HG03354 (cell line): ENCODE results near the gene KIF26A.

Experiments
- ATAC-seq: cut with Tn5 transposase; IDR thresholded peaks from one replicate; pipeline ENCODE4 v1.9.1; 2021; ENCODE audit warnings: mild to moderate bottlenecking; ENCODE audit not compliant: unreplicated experiment, poor library complexity, severe bottlenecking

KIF26A gene

DNA sequence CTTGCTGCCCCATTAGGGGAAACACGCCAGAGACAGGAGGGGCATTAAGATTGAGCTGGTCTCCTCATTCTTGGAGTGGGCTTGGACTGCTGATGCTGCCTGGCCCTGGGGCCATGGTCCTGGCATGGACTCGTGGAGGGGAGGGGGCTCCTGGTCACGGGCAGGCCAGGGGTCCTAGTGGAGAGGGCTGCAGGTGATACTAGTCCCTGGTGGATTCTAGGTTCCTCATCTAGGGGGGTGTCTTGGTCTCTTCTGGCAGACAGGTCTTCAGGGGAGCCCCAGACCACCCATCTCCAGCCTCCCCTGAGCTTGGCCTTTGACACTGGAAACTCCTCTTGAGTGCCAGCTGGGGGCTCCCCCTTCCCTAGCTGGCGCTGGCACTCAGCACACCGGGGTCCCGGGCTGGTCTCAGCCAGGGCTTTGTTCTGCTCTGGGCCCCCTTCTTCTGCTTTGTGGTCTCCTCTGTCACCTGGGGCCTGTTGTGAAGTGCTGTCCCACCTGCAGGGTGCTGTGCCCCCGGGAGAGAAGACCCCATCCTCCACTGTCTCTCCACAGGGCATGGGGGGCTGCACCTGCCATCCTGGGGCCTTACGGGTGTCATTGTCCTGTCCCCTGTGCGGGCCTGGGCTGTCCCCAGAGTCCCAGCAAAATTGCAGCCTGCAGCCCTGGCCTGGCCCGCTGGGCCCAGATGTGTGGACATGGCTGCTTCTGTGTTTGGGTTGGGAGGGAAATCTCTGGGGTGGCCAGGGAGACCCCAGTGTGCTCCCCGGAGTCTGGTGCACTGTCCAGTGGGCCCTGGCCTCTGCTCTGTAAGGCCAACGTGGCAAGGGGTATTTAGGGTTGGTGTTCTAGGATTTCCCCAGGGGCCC, 2.3 kb downstream of the KIF26A start:
- ATAC-seq: no peak

DNA sequence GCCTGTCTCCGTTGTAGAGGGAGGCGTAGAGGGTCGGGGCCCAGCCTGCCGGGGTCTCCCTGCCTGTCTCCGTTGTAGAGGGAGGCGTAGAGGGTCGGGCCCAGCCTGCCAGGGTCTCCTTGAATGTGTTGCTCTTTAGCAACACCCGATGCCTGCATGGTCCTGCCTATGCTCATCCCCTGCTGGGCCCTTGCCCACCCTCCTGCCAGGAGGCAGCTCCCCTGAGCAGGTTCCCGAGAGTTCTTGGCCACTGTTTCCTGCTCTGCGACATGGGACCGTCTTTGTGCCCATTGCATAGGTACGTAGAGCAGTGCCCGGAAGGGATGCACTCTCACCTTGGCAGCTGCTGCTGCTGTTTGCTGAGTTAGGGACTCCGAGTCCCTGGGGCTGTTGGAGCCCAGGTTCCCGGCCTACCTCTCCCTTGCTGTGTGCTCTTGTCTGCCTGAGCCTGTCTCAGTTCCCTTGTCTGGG, 3.3 kb downstream of the KIF26A start:
- no peak for ATAC-seq

DNA sequence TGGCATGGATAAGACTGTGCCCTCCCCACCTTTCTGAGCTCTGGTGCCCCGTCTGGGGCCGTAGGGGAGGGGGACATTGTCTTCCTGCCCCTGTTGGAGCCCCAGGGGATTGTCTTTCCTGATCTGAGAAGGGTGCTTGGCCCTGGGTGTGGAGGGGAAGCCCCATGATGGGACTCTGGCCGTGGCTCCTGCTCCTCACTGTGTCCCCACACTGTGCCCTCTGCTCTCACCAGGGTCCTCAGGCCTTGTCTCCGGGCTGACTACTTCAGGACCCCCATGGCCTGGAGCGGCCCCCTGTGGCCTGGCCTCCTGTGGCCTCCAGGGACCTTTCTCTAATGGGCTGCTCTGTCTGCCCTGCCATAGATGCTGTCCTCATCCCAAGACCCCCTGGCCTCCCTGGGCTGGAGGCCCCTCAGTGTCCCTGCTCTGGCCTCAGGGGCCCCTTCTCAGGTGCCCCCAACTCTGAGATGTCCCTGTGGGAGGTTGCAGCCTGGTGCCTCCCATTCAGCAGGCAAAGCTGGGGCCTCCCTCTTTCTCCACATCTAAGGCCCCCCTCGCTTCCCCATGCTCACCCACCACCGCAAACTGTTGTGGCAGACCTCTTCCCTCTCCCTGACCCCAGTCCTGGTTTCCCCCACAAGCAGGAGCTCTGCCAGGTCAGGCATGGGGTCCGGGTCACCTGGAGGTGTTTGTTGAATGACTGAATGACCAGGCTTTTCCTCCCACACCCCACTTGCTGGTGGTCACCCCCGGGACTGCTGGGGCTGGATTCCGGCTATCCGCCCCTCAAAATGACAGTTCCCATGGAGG, 4.0 kb downstream of the KIF26A start:
- ATAC-seq: no peak

DNA sequence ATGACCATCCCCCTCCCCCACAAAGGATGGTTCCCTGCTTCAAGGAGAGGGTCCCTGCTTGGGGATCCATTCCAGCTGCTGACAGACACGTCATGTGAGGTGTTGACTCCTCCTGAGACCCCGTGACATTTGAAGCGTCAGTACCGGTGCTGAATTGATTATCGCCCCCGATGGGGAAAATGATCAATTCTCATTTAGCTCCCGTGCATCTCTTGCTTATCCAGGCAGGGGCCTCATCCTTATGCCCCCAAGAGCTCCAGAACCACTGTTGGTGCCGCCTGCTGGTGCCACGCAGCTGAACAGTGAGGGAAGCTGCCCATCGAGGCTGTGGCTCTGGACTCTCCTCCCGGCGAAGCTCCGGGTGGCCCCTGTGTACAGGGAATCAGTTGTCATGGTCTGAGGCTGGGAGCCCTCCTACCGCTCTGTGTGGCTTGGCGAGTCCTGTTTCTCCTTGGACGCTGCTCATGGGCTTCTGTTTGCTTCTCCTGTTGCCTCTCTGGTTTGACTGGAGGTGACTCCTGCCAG, 4.6 kb downstream of the KIF26A start:
- no peak for ATAC-seq

DNA sequence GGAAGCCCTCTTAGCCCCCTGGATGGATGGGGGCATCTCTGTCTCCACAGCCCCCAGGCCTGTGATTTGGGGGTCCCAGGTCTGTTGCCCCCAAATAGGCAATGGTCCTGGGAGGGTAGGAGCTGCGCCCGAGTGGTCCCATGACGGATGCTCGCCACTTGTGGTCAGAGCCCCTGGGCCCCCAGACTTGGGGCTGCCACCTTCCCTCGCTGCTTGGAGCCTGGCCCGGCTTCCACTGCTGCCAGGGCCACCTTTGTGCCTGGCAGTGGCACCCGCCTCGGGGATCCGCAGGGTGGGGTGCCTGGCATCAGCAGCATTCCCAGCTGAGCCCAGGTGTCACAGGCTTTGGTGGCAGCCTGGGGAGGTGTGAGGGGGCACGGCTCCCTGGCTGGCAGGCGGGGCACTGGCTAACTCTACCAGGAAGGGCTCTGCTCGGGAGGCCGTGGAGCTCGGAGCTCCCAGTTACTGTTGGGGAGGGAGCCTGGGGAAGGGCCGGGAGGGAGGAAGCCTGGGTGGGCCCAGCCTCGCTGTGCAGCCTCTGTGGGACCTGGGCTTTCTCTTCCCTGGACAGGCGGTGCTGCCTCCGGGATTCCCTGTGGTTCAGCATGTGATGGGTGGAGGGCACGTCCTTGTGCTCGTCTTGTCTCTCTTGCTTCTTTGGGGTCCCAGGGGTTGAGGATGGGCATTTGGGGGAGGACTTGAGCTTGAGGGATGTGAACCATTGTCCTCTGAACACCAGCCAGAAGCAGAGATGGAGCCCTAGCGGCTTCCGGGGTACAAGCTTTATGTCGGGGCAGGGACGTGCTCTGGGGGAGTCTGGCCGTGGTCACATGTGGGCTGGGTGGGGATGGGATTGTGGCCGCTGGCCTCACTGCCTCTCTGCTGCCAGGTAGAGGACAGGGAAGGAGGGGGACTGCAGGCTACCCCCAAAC, 5.4 kb downstream of the KIF26A start:
- ATAC-seq: no peak

DNA sequence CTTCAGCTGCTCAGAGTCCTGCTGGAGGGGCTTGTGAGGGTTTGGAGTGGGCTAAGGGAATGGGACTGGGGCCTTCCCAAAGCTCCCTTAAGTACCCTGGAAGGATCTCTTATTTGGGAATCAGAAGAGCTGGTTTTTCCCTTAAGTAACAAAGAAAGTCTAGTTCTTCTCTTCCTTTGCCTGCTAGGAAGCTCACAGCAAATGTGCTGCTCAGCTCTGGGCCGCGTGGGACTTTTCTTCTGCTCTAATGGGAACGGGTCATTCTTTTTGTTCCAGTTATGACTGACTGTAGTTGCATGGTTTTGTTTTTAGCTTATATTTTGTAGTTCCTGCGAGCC, 6.0 kb downstream of the KIF26A start:
- no peak for ATAC-seq

DNA sequence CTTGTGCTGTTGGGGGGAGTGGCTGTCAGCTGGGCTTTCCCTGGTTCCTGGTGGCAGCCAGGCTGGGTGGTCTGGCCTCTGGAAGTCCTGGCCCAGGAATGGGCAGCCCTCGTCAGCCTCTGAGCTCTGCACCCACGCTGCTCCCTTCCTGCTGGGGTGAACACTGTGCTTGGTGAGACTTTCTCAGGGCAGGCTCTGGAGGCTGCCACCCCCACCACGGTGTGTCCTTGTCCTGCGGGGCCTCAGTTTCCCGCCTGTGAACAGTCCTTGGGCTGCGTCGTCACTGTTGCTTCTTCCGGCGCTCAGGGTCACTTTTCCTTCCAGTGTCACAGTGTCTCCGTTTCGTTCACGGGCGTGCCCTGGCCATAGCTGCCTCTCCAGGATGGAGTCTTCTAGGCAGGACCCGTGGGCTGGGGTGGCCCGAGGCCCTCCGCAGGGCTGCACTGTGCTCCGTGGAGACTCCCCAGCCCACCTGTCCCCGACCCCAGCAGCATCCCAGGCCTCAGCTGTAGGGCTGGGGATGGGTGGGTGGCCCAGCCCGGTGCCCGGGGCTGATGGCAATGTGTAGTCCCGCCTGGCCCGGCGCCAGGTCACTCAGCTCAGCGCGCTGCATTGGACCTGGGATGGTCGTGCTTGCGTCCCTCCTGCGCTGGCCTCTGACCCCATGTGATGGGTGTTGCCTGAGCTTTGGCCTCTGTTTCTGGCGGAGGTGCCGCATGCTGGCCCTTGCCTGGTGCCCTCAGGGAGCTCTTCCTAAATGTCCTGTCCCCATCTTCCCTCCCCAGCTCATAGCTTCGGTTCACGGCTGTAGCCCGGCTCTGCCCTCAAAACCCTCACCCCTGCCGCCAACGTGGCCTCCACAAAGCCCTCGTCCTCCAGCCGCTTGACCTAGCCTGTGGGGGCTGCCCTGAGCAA, 6.8 kb downstream of the KIF26A start:
- no peak for ATAC-seq

DNA sequence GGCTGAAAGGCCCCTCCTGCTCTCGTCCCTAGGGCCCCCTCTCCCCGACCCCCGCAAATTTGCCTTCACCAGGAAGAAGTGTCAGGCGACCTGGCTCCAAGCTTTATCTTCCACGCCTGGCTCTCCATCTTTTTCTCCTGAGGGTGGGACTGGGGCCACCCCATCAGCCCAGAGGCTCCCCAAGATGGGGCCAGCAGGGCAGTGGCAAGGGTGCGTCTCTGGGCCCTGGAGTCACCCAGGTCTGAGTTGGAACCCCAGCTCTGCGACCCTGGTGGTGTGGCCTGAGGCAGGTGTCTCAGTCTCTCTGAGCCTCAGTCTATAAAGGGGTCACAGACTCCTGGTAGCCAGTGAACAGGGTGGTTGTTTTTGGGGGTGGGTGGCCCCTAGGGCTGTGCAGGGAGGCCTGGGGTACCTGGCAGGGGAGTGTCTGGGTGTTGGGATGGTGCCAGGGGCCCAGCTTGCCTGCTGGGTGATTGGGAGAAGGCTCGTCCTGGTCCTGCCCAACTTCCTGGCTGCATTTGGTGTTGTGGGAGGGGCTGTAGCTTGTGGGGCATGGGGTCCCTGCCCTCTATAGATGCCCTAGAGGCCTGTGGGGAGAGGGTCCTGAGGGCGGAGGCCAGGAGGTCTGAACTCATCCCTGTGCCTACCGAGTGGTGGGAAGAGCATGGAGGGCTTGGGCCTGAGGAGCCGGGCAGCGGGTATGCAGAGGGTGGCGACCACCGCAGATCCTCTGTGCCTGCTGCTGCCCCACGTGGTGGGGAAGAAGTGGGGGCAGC, 7.6 kb downstream of the KIF26A start:
- ATAC-seq: no peak

DNA sequence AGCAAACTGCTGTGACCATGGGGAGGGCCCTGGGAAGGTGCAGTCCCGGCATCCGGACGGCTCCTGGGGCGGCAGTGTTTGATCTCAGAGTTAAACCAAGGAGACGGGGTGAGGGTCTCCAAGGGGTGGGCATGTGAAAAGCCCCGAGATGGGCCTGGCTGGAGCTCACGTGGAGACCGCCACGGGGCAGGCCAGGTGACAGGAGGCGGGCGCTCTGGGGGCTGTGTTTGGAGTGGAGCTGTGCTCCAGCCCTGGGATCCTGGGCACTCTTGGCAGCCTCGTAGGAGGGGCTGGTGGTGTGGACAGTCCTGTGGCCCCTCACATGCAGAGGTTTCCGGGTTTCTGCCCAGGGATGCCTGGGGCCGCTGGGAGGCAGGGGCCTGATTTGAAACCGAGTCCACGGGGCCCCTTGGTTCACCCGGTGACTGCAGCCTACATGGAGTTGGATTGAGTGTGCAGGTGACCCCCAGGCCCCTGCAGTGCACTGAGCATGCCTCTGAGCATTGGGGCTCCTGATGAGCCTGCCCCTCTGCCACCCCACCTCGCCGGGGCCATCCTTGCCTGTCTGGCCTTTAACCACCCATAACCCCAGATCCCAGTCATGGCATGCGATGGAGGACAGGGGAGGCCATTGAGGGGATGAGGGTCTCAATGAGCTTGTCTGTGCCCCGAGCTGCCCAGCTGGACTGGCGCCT, 8.4 kb downstream of the KIF26A start:
- ATAC-seq: no peak

DNA sequence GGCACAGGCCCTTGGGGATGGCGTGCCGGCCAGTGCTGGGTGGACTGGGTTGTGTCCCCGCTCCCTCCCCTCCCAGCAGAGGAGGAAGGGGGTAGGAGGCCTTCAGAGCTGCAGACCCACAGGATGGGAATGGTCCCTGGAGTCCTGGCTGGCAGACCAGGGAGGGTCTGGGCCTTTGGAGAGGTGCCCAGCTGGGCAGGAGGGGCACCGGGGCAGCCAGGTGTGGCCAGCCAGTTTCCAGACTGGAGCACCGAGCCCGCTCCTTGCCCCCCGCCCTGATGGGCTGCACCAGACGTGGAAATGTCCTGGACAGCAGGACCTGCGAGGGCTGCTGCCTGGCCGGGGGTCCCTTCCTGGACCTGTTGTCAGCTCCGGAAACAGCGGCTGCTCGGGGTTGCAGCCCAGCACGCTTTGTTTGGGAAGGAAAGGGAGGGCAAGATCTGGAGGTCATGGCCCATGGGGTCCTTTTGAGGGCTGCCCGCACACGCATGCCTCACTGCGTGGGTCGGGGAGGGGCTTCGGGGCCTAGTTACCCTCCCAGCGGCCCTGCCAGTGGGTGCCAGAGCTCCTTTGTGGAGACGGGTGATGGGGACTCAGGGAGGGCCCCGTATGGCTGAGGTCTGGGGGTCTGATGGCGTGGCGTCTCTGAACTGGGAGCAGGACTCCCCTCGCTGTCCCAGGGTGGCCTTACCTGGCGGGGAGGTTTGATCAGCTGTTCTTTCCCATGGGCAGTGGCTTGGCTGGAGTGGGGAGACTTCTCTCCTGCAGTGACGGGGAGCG, 9.1 kb downstream of the KIF26A start:
- ATAC-seq: no peak

DNA sequence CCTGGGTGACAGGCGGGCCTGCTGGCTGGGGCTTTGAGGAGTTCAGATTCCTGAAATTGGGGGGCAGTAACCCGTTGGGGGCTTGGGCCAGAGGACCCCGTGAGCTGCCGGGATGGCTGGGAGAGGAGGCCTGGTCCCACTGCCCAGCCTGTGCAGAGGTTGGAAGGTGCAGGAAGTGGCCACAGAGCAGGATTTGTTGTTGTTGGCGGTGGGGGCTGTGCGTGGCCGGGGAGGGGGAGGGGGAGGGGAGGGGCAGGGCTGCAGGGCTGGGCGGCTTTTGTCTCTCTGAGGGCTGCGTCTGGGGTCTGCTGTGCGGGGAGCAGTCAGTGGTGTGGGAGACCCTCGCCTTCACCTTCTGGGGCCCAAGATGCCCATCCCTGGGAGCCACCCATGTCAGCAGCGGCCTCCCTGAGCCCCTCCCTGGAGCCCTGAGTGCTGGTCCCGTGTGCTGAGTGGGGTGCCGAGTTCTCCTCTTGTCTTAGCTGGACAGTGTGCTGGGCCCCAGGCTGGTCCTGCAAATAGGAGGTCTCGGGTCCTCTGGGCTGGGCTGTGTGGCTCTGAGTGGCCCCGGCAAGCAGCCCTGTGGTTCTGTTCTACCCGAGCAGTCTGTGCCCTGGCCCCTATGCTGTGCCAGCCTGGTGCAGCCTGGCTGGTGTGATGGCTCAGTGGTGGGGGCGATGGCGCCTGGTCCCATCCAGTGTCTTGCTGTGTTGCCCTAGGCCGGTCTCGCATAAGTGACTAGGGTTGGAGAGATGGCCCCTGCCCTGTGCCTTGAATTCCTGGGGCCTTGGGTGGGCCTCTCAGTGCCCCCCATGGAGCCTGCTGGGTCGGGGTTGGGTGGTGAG, 10.3 kb downstream of the KIF26A start:
- ATAC-seq: no peak

DNA sequence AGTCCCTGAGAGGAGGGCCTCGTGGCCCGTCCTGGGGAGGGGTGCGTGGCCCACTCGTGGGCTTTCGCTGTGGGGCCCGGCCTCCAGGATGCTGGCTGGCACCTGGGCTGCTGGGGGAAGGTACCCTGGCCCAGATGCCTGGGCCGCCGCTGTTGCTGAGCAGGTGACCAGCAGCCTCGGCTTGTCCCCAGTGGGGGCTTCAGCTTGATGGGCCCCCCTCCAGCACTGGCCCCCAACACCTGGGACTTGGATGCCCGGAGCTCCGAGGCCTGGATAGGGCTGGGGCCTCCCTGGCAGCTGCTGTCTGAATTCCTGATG, 10.8 kb downstream of the KIF26A start:
- no peak for ATAC-seq

DNA sequence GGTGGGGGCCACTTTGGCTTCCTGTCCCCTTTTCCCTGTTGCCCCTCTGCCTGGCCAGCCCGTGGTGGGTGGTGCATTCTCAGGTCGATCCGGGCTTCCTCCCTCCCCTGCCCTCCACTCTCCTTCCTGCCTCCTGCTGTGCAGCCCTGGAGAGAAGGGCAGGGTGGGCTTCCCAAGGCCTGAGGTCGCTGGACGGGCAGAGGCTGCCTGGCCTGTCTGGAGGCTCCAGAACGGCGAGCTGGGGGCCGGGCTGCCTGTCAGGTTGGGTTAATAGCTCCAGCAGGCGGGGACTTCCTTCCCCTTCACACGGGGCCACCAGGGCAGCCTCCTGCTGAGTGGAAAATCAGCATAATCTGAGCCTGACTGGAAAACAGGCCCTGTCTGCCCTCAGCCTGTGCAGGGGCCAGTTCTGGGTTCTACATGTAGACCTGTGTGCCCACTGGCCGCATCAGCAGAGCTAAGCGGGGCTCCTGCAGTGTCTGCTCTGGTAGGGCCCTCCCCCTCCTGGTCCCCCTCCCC, 11.3 kb downstream of the KIF26A start:
- no peak for ATAC-seq

DNA sequence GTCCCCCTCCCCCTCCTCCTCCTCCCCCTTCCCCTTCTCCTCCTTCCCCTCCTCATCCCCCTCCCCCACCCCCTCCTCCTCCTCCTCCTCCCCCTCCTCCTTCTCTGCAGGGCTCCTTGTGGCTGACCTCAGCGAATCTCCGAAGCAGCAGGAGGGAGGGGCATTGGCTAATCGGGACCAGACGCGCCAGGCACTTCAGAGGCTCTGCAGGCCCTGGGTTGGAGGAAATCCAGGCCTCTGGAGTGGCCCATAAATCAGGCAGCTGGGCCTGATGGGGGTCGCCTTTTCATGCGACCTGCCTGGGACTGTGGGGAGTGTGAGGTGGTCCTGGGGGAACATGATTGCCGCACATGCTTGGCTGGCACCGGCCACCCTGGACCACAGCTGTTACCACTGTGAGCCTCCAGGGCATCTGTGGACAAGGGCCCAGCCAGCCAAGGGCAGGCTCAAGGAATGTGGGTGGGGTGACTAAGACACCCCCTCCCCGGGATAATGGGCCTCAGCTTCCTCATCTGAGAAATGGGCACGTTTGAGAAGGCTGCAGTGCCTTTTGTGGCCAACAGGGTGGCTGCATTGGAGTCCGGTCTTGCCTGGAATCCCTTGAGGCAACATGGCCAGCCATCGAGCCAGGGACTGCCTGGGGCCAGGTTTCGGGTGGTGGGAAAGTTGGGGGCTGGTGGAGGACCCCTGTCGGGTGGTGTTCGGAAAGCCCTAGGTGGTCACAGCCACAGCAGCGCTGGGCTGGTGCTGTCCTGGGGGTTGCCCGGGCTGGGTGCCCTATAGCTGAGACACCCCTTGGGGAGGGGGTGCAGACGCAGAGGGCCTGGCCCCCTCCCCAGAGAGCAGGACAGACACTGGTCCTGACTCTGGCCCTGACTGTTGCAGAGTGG, 12.0 kb downstream of the KIF26A start:
- ATAC-seq: no peak

DNA sequence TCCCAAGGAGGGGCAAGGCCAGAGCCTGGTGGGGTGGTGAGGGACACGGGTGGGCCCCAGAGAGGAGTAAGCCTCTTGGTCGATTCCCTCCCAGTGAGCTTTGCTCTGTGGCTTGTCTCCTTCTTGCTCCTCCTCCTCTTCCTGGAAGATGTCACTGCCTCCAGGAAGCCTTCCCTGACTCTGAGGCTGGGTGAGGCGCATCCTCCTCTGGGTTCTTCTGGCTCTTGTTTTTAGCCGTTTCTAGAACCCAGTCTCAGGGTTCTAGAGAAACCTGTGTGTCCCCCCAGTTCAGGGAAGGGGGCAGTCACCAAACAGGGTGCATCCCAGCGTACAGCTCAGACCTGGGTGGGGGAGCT, 12.6 kb downstream of the KIF26A start:
- ATAC-seq: no peak
